ENCODE results near the gene SEMA3E.

SEMA3E gene

GRCh38 chr7:83648464-83649241 is at the start of gene SEMA3E:
Gene SEMA3E (minus strand): TSS chr7:83649139.
- Histone ChIP-seq H3K27ac (no peak within 1 kb of the TSS), H3K27me3 (ENCODE audit: insufficient read depth, low read depth, severe bottlenecking) (no peaks in the 10 kb centered on the region), H3K36me3 (no peaks in the 10 kb centered on the region), H3K4me3 (ENCODE audit: low read depth, low read length) (no peak within 1 kb of the TSS), H3K9me3 (ENCODE audit: severe bottlenecking) (no peaks in the 10 kb centered on the region)
- no peak for TF ChIP-seq CTCF (IDR thresholded peaks at IDR 0.05; ENCODE audit: low read depth, low read length)
- no peak for DNase-seq

- TF ChIP-seq CTCF (IDR thresholded peaks at IDR 0.05; ENCODE audit: low read depth, low read length) = no peak
- Histone ChIP-seq H3K27ac (no peak overlapping the region), H3K36me3 (no peaks in the 10 kb centered on the region), H3K27me3 (ENCODE audit: insufficient read depth, low read depth, severe bottlenecking) (no peaks in the 10 kb centered on the region), H3K4me3 (ENCODE audit: low read depth, low read length) (no peak overlapping the region), H3K9me3 (ENCODE audit: severe bottlenecking) (no peaks in the 10 kb centered on the region)
- no peak for DNase-seq
These were observed 49.0 kb upstream of the SEMA3E start for GRCh38 chr7:83697804-83698530.

- H3K9me3 ChIP-seq (ENCODE audit: severe bottlenecking) = no peaks in the 10 kb centered on the region
- no peak overlapping the region for H3K27ac ChIP-seq
- TF ChIP-seq CTCF (IDR thresholded peaks at IDR 0.05; ENCODE audit: low read depth, low read length) = no peak
- no peaks in the 10 kb centered on the region for H3K36me3 ChIP-seq
- H3K27me3 ChIP-seq (ENCODE audit: insufficient read depth, low read depth, severe bottlenecking) = no peaks in the 10 kb centered on the region
- no peak overlapping the region for H3K4me3 ChIP-seq (ENCODE audit: low read depth, low read length)
- no peak for DNase-seq
These were observed 47.2 kb upstream of the SEMA3E start for GRCh38 chr7:83696101-83696500.

GRCh38 chr7:83695128-83695960 is 46.4 kb upstream of the SEMA3E start:
- no peak overlapping the region for H3K4me3 ChIP-seq (ENCODE audit: low read depth, low read length)

GRCh38 chr7:83693256-83693655 is 44.3 kb upstream of the SEMA3E start:
- DNase-seq = no peak
- Histone ChIP-seq H3K4me3 (ENCODE audit: low read depth, low read length) (no peak overlapping the region), H3K36me3 (no peaks in the 10 kb centered on the region)

More at GRCh38 chr7:83695128-83695960, 46.4 kb upstream of the SEMA3E start:
- H3K36me3 ChIP-seq = no peaks in the 10 kb centered on the region
- H3K27ac ChIP-seq = no peak overlapping the region
- DNase-seq = no peak
- no peaks in the 10 kb centered on the region for H3K27me3 ChIP-seq (ENCODE audit: insufficient read depth, low read depth, severe bottlenecking)
- TF ChIP-seq CTCF (IDR thresholded peaks at IDR 0.05; ENCODE audit: low read depth, low read length) = no peak
- no peaks in the 10 kb centered on the region for H3K9me3 ChIP-seq (ENCODE audit: severe bottlenecking)

More at GRCh38 chr7:83693256-83693655, 44.3 kb upstream of the SEMA3E start:
- no peak overlapping the region for H3K27ac ChIP-seq
- H3K27me3 ChIP-seq (ENCODE audit: insufficient read depth, low read depth, severe bottlenecking) = no peaks in the 10 kb centered on the region
- TF ChIP-seq CTCF (IDR thresholded peaks at IDR 0.05; ENCODE audit: low read depth, low read length) = no peak
- H3K9me3 ChIP-seq (ENCODE audit: severe bottlenecking) = no peaks in the 10 kb centered on the region
